Activated CD4-positive, alpha-beta T cell treated with anti-CD3 and anti-CD28 coated beads, Interleukin-2, amount 50 U/mL, for 16 hours (primary cell): ENCODE data around the gene NANOS3.

Source experiments
- DNase-seq: peaks from one replicate; pipeline ENCODE4 v3.0.0-alpha.2; 2020

Gene NANOS3

DNA sequence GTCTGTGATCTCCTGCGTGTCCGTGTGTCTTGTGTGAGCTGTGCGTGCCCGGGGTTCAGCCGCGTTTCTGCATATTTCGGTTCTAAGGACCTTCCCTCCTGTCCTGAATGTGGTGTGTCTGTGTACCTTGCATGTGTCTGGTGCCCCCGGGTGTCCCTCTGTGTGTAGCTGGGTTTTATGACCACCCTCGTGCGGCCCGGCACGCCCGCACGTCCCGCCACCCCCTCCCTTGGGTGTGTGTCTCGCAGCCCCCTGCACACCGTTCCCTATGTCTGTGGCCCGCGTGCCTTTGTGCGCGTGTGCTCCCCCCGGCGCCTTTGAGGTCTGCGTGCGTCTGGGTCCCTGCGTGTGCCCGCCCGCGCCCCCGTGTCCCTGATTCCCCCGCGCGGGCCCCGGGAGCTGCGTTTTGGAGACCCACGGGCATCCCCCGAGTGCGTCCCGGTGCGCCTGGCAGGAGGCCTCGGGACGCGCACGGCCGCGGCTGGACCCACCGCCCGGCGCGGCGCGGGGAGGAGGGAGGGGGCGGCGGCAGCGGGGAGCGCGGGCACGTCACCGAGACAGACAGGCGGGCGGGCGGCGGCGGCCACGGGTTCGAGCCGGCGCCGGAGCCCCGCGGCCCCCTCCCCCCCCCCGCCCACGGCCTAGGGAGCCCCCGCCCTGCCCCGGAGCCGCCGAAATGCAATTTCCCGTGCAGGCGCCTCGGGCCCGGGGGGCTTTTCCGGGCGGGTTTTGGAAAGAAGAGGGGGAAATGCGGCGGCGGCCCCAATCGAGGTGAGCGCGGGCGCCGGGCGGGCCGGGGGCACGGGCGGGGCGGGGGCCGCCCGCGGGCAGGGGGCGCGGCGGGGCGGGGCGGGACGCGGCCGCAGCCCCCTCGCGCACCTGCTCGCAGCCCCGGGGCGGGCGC, 12.0 kb upstream of the NANOS3 start:
- DNase-seq = no peak

GRCh38 chr19:13865571-13866462, 11.1 kb upstream of the NANOS3 start:
- no peak for DNase-seq

DNA sequence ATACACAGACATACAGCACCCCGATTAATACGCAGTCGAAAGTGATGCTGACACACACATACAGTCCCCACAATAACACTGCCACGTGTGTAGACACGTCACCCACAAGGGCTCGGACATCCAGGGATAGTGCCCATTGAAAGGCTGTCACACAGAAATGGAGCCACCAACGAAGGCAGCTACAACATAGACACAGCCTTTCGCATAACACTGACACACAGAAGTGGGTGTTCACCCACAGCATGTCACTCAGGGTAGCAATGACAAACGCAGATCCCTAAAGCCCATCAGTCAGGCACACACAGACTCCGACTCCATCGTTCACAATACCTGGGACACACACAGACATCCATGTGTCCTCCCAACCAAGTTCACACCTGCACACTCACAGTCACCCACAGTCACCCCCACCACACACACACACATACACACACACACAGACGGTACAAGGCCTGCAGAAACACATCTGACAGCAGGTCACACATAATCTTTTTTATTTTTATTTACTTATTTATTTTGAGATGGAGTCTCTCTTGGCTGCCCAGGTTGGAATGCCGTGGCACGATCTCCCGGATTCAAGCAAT, 10.4 kb upstream of the NANOS3 start:
- no peak for DNase-seq

GRCh38 chr19:13868663-13869062, 8.3 kb upstream of the NANOS3 start:
- no peak for DNase-seq

DNA sequence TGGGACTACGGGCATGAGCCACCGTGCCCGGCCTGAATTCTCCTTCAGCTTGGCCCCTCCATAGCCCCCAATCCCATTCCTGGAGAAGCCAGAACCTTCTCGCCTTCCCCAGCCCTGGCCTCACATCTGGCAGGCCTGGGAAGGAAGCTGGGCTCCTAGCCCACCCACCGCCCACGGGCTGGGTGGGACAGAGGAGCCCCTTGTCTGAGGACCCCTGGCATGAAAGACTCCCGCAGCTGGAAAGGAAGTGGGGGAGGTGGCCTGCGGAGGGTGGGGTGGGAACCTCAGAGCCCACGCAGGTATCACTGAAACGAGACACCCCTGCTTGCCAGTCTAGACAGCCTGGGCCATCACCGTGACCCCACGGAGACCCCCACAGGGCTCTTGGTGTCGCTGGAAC, 7.7 kb upstream of the NANOS3 start:
- no peak for DNase-seq

DNA sequence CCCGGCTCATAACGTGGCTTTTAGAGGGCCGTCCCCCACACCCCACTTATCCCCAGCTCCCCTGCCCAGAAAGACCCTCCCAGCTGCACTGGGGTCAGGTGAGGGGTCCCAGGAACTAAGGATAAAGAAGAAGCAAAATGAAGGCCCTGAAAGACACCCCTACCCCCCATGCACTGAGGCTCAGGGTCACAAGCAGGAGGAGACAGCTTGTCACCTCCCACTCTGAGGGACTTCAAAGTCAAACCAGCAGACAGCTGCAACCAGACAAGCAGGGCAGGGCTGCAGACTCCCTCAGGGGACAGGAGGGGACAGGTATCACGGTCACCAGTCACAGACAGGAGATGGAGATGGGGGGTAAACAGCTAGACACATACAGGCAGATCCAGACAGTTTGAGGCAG, 6.1 kb upstream of the NANOS3 start:
- no peak for DNase-seq

DNA sequence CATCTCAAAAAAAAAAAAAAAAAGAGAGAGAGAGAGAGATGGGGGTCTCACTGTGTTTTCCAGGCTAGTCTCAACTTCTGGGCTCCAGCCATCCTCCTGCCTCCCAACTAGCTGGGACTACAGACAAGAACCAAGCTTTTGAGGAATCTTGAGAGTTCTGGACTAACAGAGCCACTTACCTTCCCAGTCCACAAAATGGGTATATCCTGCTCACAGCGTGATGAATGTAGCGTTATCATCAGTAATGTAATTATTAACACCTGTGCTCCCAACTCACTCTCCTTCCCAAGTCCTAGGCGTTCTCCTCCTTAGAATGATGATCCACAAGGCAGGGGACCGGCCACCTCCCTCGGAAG, 4.6 kb upstream of the NANOS3 start:
- no peak for DNase-seq

DNA sequence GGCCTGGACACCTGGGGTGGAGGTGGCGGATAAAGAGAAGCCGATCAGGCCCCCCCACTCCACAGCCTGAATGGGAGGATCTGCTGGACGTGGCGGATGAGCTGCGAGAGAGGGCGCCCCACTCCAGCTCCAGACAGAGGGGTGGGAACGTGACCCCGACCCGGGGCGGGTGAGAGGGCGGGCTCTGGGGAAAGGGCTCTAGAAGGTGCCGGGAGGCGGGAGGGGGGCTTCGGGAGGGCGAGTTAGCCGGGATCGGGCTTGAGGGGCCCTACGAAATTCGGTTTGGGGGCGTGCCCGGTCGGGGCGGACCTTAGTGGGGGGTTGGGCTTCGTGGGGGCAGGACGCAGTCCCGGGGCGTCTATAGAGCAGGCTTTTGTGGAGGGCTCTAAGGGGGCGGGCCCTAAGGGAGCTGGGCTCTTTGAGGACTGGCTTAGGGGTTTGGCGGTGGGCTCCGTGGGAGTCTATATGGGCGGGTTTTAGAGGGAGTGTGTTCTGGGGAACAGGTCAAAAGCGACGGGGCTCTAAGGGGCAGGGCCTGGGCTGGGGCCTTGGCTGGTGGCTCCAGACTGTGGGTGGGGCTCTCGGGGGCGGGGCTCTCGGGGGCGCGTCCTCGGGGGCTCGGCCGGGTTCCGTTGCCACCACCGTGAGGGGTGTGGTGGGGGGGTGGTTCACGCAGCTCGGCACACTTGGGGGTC, 4.1 kb upstream of the NANOS3 start:
- DNase-seq = no peak

DNA sequence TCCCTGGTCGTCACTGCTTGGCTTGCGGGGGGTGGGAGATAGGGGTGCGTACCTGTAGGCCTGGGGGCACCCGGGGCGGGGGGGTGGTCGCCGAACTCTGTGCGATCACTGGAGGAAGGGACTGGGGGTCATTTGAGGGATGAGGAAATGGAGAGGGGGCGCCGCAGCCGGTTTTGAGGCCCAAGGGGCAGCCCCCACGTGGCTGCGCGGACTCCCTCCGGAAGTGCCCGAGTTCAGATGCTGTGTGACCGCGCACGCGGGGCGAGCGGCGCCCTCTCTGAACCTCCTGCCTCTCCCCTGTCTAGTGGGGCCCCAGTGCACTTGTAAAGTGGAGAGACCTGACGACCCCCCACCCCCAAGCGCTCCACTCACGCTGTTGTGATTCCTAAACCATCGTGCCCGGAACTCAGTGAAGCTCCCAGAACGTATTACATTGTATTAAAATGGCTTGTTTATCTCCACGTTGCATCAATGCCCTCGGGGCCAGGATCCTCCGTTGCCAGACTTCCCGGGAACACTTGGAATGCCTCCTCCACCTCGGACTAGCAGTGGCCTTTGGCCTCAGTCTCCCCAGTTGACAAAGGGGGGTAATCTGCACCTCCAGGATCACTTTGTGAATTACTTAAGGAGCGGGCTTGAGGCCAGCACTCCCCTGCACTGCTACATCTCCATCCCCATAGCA, 3.0 kb upstream of the NANOS3 start:
- DNase-seq = no peak

GRCh38 chr19:13875824-13876223, 1.1 kb upstream of the NANOS3 start:
- DNase-seq = no peak

GRCh38 chr19:13877303-13877702, 369 bp downstream of the NANOS3 start:
- no peak for DNase-seq

DNA sequence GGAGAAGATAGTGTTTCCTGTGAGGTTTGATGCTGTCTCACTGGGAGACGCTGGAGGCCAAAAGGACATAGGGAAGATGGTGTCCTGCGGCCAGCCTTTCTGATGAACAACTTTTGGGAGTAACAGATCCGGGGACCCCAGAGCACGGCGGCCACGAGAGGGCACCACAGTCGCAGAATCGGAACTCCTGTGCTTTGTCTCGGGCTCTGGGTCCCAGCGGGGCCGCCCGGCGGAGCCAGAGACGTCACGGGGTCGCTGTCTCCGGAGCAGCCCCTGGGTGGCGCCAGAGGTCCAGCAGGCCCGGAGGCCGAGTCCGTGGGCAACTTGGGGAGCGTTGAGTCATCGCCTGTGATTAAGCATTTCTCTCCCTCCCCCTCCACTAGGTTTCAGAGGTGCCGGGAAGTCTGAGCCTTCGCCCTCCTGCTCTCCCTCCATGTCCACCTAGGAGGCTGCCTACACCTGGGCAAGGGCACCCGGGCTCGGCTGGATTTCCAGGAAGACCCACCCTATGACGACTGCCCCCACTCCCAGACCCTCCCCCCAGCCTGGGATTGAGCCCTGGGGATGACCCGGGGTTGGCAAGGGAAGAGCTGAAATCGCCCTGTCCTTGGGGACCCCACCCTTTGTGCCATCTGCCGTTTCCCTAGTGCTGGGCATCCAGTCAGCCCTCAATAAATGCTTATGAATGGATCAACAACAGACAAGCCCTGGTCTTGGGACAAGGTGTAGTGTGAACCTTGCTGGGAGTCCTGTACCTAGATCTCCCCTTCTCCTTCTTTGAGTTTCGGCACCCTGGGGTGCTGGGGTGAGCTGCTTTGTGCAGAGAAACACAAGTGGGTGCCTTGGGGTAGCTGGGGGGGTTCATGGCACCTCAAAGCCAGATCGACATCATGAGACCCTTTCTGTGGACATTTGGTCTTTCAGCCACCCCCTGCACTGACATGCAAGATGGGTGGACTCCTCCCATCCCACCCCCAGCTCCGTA, 3.4 kb downstream of the NANOS3 start:
- peak; percentile 99 for DNase-seq

GRCh38 chr19:13881251-13881691, 4.3 kb downstream of the NANOS3 start:
- peak; percentile 34 for DNase-seq

GRCh38 chr19:13881692-13882418, 4.9 kb downstream of the NANOS3 start:
- peak; percentile 65 for DNase-seq

GRCh38 chr19:13882419-13882795, 5.5 kb downstream of the NANOS3 start:
- no peak for DNase-seq

- no peak for DNase-seq
Observed at GRCh38 chr19:13882836-13883235, 5.9 kb downstream of the NANOS3 start.

GRCh38 chr19:13883516-13884064, 6.7 kb downstream of the NANOS3 start:
- DNase-seq = no peak

DNA sequence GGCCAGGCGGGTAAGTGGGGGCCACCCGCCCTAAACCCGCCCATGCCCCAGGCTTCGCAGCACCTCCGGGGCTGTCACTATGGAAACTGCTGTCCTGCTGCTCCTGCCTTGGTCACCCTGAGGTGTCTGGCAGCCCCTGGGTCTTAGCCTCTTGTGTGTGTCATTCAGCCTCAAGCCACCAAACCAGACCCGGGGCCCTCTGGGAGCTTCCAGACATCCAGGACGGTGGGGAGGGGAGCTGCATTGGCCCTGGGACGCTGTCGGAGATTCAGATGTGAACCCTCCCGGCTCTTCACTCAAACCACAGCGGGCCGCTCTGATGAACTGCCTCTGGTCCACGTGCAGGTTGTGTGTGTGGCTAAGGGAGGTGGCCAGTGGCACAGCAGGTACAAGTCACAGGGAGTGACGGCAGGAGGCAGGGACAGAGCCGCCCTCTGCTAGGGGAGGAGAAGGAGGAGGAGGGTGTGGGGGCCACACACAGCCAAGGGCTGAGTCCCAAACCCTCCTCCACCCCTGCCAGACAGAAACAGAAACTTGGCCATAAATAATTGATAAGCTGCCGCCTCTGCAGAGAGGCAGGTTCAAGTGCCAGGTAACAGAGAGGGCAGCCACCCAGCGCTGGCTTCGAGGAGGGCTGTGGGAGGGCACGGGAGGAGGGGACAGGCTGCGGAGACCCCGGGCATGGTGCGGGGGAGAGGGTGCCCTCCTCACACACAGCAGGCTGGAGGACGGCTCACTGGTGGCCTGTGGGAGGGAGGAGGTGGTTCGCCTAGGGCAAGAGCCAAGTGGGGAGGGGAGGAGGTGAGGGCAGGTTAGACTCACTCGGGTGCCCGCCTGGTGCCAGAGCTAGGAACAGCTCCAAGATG, 8.0 kb downstream of the NANOS3 start:
- no peak for DNase-seq

DNA sequence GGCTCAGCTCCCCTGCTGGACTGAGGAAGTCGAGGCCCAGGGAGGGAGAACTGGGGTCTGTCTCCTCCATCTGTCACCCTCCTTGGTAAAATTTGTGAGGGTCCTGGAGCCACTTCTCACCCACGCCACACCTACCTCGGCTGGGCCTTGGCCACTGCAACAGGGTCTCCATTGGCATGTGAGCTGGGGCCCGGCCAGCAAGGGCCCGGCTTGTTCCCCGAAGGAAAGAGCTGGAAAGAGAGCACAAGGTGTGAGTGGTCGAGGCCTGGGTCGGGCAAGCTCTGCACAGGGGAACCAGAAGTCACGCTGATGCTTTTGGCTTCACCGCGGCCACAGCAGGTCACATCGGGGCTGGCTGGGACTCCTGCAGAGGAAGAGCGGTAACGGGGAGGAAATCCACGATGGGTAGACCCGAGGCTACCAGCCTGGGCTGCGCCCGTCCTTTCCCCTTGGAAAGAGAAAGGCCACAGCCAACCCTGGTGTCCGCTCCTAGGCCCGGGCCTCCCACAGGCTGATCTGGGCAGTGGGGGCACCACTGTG, 9.0 kb downstream of the NANOS3 start:
- no peak for DNase-seq
